Thyroid gland (tissue), 4 donors: ENCODE results near the gene SYTL3. TPM values are rescaled to one million over a fixed set of nuclear protein-coding genes. Genes with fewer than 3 reads are reported as not detected.

Experiments used
- DNase-seq, 2 donors: peaks; one replicate each; pipeline ENCODE4 v3.0.0-alpha.2; 2019
- H3K27ac ChIP-seq, 3 donors: fragments of 200-600 bp; sonication (generic); 1 replicate in 2 of 3; 2 replicates in 1 of 3; pipeline ENCODE4 v1.5.1; 2016 to 2019; ENCODE audit warnings: mild to moderate bottlenecking in 1 of 3, moderate library complexity in 1 of 3
- H3K27me3 ChIP-seq: fragments of 200-600 bp; sonication (generic); one replicate; pipeline ENCODE4 v1.5.1; 2019
- H3K36me3 ChIP-seq, 2 donors: fragments of 200-600 bp; sonication (generic); one replicate each; pipeline ENCODE4 v1.5.1; 2016 to 2019
- H3K4me1 ChIP-seq, 2 donors: fragments of 200-600 bp; sonication (generic); one replicate each; pipeline ENCODE4 v1.5.1; 2017 to 2019
- H3K4me3 ChIP-seq, 3 donors: fragments of 200-600 bp; sonication (generic); replicated peaks in 1 of 3; 1 replicate in 2 of 3; 2 replicates in 1 of 3; pipeline ENCODE4 v1.5.1; 2016; ENCODE audit warnings: mild to moderate bottlenecking in 1 of 3
- H3K9me3 ChIP-seq: fragments of 200-600 bp; sonication (generic); one replicate; pipeline ENCODE4 v1.5.1; 2017
- CTCF ChIP-seq, 6 experiments: fragments of 200-600 bp in 3 of 6; fragments of 450-650 bp in 3 of 6; sonication (generic) in 3 of 6; IDR thresholded peaks; one replicate each; pipeline ENCODE4 v1.5.1; 2016 to 2019; ENCODE audit warnings: antibody characterized with exemption in 6 of 6, mild to moderate bottlenecking in 2 of 6, inconsistent platforms in 1 of 6, moderate library complexity in 1 of 6
- POLR2A ChIP-seq, 2 donors: fragments of 450-650 bp; IDR thresholded peaks; one replicate each; pipeline ENCODE4 v1.6.1; 2017; ENCODE audit warnings: antibody characterized with exemption in 2 of 2, mild to moderate bottlenecking in 2 of 2, moderate library complexity in 1 of 2
- WGBS, 2 donors: methylation state at CpG; one replicate each; pipeline ENCODE4 v1.1.5; 2017; 5-methylcytosine and 5-hydroxymethylcytosine counted together
- intact Hi-C: fragments of 100-400 bp; cut with DNase I; formaldehyde crosslinking; loops from one replicate; pipeline ENCODE4 v1.15.1; 2023
- total RNA-seq, 4 donors: library from RNA; depleted of rRNA; stranded (reverse); fragments of >200 nt; gene quantifications; one replicate each; pipeline ENCODE4 v1.2.3, GENCODE V29; 2016

Gene SYTL3
- total RNA-seq, 4 donors from 2014 or later = 16.9 to 33.0 (median 24.4) TPM

- Histone ChIP-seq H3K9me3 (no peaks in the 10 kb centered on the region), H3K27ac (peak overlapping the region in 1 of 3 donors; percentile 67), H3K27me3 (no peaks in the 10 kb centered on the region), H3K4me1 (peaks cover 65 to 80% of the 10 kb centered on the region in 2 donors), H3K4me3 (no peak overlapping the region), H3K36me3 (no peaks in the 10 kb centered on the region)
- intact Hi-C loops = no loop called here
- DNase-seq = no peak
- no peak for TF ChIP-seq CTCF (IDR thresholded peaks at IDR 0.05)
- TF ChIP-seq POLR2A (IDR thresholded peaks at IDR 0.05) = no peak
- WGBS, 2 donors = 92 to 96% methylated on average over 3 of the region's 3 CpGs
Observed at GRCh38 chr6:158796353-158796752, 146.5 kb downstream of the SYTL3 start.

DNA sequence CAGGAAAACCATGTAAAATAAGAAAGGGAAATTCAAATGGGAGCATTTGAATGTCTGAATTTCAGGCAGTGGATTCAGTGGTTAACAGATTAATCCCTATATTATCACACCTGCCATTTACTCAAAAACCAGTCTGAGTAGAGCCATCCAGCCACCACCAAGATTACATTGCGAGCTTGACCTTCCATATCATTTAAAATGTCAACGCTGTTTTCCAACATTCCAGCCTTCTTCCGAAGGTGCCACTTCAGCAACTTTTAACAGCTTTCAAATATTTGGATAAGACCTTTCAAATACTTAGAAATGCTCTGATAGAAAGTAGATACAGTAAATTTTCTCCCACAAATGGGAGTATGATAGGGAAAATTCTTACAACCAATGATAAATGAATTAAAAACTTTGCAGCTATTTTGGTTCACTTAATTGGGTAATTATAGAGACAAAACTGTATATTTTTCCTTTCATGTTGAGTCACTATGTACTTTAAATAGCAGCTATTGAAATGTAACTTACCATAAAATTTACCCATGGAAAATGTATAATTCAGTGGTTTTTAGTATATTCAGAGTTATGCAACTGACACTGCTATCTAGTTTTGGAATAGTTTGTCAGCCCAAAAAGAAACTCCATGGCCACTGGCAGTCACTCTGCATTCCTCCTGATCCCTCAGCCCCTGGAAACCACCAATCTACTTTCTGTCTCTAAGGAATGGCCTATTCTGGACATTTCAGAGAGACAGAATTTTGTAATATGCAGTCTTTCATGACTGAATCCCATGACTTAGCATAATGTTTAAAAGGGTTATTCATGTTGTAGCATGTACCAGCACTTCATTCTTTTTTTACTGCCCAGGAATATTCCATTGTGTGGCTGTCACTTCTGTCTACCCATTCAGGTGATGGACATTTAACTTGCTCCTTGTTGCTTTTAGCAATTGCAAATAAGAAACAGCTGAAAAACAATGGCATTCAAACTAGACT is 147.8 kb downstream of the SYTL3 start:
- no peaks in the 10 kb centered on the region for H3K27me3 ChIP-seq
- intact Hi-C loops = no loop called here
- H3K4me3 ChIP-seq = no peak overlapping the region
- WGBS, 2 donors = 40 to 44% methylated on average over 3 of the region's 3 CpGs
- no peaks in the 10 kb centered on the region for H3K9me3 ChIP-seq
- TF ChIP-seq CTCF (IDR thresholded peaks at IDR 0.05) (no peak), POLR2A (IDR thresholded peaks at IDR 0.05) (no peak)
- no peaks in the 10 kb centered on the region for H3K36me3 ChIP-seq
- H3K4me1 ChIP-seq = peaks cover 62 to 82% of the 10 kb centered on the region in 2 donors
- peak in 1 of 2 donors; percentile 53 for DNase-seq
- peak overlapping the region; percentile 2 to 70 (median 67) for H3K27ac ChIP-seq

DNA sequence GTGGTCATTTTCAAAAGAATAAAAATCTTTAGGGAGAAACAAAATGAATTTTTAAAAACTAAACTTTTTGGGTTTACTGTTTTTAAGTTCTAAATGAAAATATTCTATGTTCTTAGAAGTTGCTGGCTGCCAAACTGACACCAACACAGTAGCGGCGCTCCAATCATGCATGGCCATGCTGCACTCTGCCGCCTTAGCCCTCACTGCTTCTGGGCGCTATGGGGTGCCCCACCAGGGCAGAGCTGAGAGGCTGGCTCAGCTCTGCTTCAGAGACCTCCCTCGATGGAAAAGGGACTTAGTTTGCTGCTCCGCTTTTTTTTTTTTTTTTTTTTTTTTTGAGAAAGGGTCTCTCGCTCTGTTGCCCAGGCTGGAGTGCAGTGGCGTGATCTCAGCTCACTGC is 148.5 kb downstream of the SYTL3 start:
- DNase-seq = peak; percentile 70 to 77
- intact Hi-C loops = no loop called here
- Histone ChIP-seq H3K27ac (peak overlapping the region; percentile 2 to 70 (median 67)), H3K27me3 (no peaks in the 10 kb centered on the region), H3K36me3 (no peaks in the 10 kb centered on the region), H3K4me3 (no peak overlapping the region), H3K9me3 (no peaks in the 10 kb centered on the region), H3K4me1 (peaks cover 62 to 83% of the 10 kb centered on the region in 2 donors)
- TF ChIP-seq CTCF (IDR thresholded peaks at IDR 0.05) (no peak), POLR2A (IDR thresholded peaks at IDR 0.05) (no peak)
- WGBS, 2 donors = 54 to 62% methylated on average over 8 of the region's 8 CpGs

DNA sequence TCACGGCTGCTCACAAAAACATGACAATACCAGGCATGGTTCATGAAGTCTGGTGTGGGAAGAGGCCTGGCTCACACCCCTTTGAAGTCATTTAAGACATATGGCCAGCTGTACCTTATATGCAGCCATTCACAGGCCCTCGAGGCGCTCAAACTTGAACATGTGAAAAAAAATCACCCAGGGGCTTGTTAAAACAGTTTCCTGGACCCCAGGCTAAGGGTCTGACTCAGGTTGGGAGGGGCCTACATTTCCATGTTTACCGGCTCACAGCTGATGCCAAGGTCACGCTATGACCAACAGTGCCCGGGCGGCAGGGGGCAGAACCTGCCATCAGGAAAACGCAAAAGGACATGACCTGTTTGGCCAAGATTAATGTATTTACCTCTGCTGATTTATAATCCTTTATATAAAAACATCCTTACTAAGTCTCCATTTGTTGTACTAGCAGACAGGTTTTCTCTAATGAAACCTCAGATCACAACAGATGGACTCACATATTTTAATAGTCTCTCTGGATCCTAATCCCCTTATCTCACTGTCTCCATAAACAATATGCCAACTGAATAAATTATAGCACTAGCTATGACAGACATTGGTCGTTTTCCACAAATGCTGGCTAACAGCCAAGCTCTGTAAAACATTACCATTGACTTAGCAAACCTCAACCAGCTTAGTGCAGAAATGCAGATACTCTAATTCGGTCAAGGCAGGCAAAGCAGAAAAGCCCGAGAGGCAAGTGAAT is 149.4 kb downstream of the SYTL3 start:
- TF ChIP-seq CTCF (IDR thresholded peaks at IDR 0.05) = no peak
- TF ChIP-seq POLR2A (IDR thresholded peaks at IDR 0.05) = no peak
- H3K27me3 ChIP-seq = no peaks in the 10 kb centered on the region
- no peak for DNase-seq
- WGBS, 2 donors = 46 to 55% methylated on average over 11 of the region's 11 CpGs
- peaks cover 61 to 81% of the 10 kb centered on the region in 2 donors for H3K4me1 ChIP-seq
- peak overlapping the region; percentile 2 to 70 (median 67) for H3K27ac ChIP-seq
- no peak overlapping the region for H3K4me3 ChIP-seq
- no peaks in the 10 kb centered on the region for H3K36me3 ChIP-seq
- intact Hi-C loops = no loop called here
- no peaks in the 10 kb centered on the region for H3K9me3 ChIP-seq
